NCI-H1417 treated with DMSO at 0.1 percent for 48 hours (cell line): ENCODE data around the gene USP5.

ENCODE experiments used
- DNase-seq: peaks from one replicate; lab custom pipeline; 2025; lab: John Stamatoyannopoulos, UW

USP5 gene

GRCh38 chr12:6825398-6826124 is 26.4 kb upstream of the USP5 start:
- peak; percentile 41 for DNase-seq

- no peak for DNase-seq
Measured at GRCh38 chr12:6826125-6826733, 25.7 kb upstream of the USP5 start.

- DNase-seq = no peak
Measured at GRCh38 chr12:6826734-6827436, 25.1 kb upstream of the USP5 start.

- DNase-seq = peak; percentile 61
Measured at GRCh38 chr12:6827437-6827911, 24.5 kb upstream of the USP5 start.

GRCh38 chr12:6827982-6828780 is 23.8 kb upstream of the USP5 start, which contains the start of gene P3H3:
Gene P3H3 (plus strand): TSS chr12:6828407. CDS start chr12:6828441, 34 bp downstream.
- no peak for DNase-seq

GRCh38 chr12:6828781-6829535 is 23.0 kb upstream of the USP5 start:
- no peak for DNase-seq

- no peak for DNase-seq
Measured at GRCh38 chr12:6829536-6830220, 22.3 kb upstream of the USP5 start.

- DNase-seq = no peak
Measured at GRCh38 chr12:6830286-6830890, 21.6 kb upstream of the USP5 start.

GRCh38 chr12:6830999-6831398 is 21.0 kb upstream of the USP5 start:
- no peak for DNase-seq

- no peak for DNase-seq
Measured at GRCh38 chr12:6831450-6831995, 20.4 kb upstream of the USP5 start.

- no peak for DNase-seq
Measured at GRCh38 chr12:6832125-6832524, 19.8 kb upstream of the USP5 start.

- DNase-seq = no peak
Measured at GRCh38 chr12:6833189-6833890, 18.6 kb upstream of the USP5 start.

GRCh38 chr12:6834254-6834653 is 17.7 kb upstream of the USP5 start:
- no peak for DNase-seq

GRCh38 chr12:6834873-6835272 is 17.1 kb upstream of the USP5 start:
- DNase-seq = no peak

GRCh38 chr12:6836851-6837250 is 15.1 kb upstream of the USP5 start:
- DNase-seq = no peak

GRCh38 chr12:6837370-6838060 is 14.4 kb upstream of the USP5 start:
- DNase-seq = no peak

- DNase-seq = no peak
Measured at GRCh38 chr12:6838854-6839253, 13.1 kb upstream of the USP5 start.

GRCh38 chr12:6839482-6840201 is 12.3 kb upstream of the USP5 start:
- no peak for DNase-seq
